Left colon (tissue), 2 donors: ENCODE results near the gene PRL. TPM values are rescaled to one million over a fixed set of nuclear protein-coding genes. Genes with fewer than 3 reads are reported as not detected.

ENCODE experiments used
- ATAC-seq: fragments of 200-7000 bp; cut with Tn5 transposase; one replicate; pipeline ENCODE4 v1.9.1; 2020; ENCODE audit warnings: mild to moderate bottlenecking, moderate library complexity
- DNase-seq, 2 donors: peaks; one replicate each; pipeline ENCODE4 v3.0.0-alpha.2; 2020
- intact Hi-C, 2 donors: fragments of 100-400 bp; cut with DNase I in 1 of 2; cut with micrococcal nuclease in 1 of 2; formaldehyde crosslinking; loops; one replicate each; pipeline versions ENCODE4 v1.11.2 to v1.14.0; 2022; cut with DNase I, micrococcal nuclease
- total RNA-seq, 2 donors: library from RNA; stranded (reverse); fragmentation: NEBNext Ultra II Directional; extraction: Animal tissue kit (Norgen Biotek cat#: 25700); gene quantifications; one replicate each; pipeline ENCODE4 v1.2.1, GENCODE V29; 2021
- donor health status: DM: no; HTN: no; CAD: no.
- donor health status: DM: yes; HTN: yes; CAD: no.

Gene PRL
- total RNA-seq, 2 donors from 2014 or later = not detected

DNA sequence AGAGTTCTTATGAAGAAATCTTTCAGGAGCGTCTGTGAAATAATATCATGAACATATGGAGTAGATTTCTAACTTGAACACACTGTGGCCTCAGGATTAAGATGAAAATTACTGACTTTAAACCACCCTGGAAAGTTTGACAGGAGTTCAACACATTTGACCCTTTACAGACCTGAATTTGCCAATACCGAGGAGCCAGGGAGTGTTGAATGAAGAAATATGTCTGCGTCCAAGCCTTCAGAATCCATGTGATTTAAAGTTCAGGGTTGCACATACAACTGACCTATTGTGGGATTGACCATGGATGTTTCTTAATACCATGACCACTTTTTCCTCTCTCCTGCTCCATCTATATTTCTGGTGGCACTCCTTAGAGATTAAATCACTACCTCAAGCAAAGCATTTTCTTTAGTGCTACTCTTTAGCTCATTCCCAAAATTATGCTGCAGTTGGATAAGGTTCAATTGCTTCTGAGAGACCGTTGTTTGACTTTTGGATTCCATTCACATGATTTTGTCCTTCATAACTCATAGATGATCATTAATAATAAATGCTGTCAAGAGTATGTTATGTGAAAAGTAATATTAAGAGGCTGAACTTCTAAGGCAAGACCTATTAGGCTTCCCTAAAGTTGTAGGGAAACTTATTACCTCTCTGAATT lies 57.4 kb downstream of the PRL start:
- ATAC-seq = no peak
- intact Hi-C loops = no loop called here
- no peak for DNase-seq

DNA sequence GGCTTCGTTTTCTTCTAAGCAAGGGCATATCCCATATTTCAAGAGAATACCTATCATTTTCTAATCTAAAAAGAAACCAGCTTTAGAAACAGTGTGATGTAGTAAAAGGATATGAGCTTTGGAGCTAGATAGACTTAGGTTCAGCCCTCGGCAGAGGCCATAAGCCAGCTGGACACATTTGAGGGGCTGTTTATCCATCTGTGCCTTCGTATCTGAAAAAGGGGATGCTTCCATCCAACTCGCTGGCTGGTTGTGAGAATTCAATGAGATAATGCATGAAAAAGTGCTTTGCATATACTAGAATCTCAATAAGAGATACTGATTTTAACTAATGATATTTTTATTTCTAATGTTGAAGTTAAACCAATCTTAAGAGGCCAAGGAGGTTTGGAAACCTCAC lies 58.0 kb downstream of the PRL start:
- DNase-seq (no peak), ATAC-seq (no peak)
- intact Hi-C loops = no loop called here

GRCh38 chr6:22237526-22237925 lies 59.3 kb downstream of the PRL start:
- intact Hi-C loops = no loop called here
- ATAC-seq = no peak

More at GRCh38 chr6:22237526-22237925, 59.3 kb downstream of the PRL start:
- DNase-seq = no peak
